HEK293 (cell line): ENCODE measurements around the gene NRROS.

Source experiments
- CTCF ChIP-seq: fragments of 450-650 bp; formaldehyde crosslinking; IDR thresholded peaks from 2 replicates; pipeline ENCODE4 v1.5.1; 2016; ENCODE audit warnings: missing biosample characterization, missing genetic modification characterization
- MEIS1 ChIP-seq: sonication (generic); formaldehyde crosslinking; IDR thresholded peaks from 2 replicates; pipeline ENCODE4 v1.8.1; 2022; ENCODE audit warnings: missing genetic modification reagents, mild to moderate bottlenecking, borderline replicate concordance
- PBX3 ChIP-seq: sonication (generic); formaldehyde crosslinking; IDR thresholded peaks from 2 replicates; pipeline ENCODE4 v1.8.1; 2022; ENCODE audit warnings: mild to moderate bottlenecking, moderate library complexity, missing genetic modification reagents
- SALL2 ChIP-seq: fragments of 450-650 bp; formaldehyde crosslinking; IDR thresholded peaks from 2 replicates; pipeline ENCODE4 v1.5.0; 2017; ENCODE audit warnings: missing biosample characterization, mild to moderate bottlenecking, missing genetic modification characterization, borderline replicate concordance
- SP2 ChIP-seq: fragments of 450-650 bp; formaldehyde crosslinking; IDR thresholded peaks from 2 replicates; pipeline ENCODE4 v1.5.1; 2016; ENCODE audit warnings: missing biosample characterization, missing genetic modification characterization
- YY1 ChIP-seq: fragments of 450-650 bp; formaldehyde crosslinking; IDR thresholded peaks from 2 replicates; pipeline ENCODE4 v1.5.1; 2018; ENCODE audit warnings: missing biosample characterization, missing genetic modification characterization
- ZBTB17 ChIP-seq: fragments of 450-650 bp; formaldehyde crosslinking; IDR thresholded peaks from 2 replicates; pipeline ENCODE4 v1.5.1; 2016; ENCODE audit warnings: missing biosample characterization, missing genetic modification characterization
- ZNF138 ChIP-seq: fragments of 450-650 bp; formaldehyde crosslinking; IDR thresholded peaks from 2 replicates; pipeline ENCODE4 v1.5.1; 2016; ENCODE audit warnings: missing biosample characterization, missing genetic modification characterization, borderline replicate concordance
- ZNF423 ChIP-seq: fragments of 450-650 bp; formaldehyde crosslinking; IDR thresholded peaks from 2 replicates; pipeline ENCODE4 v1.5.1; 2016; ENCODE audit warnings: missing biosample characterization, missing genetic modification characterization
- ZNF560 ChIP-seq: fragments of 450-650 bp; formaldehyde crosslinking; IDR thresholded peaks from 2 replicates; pipeline ENCODE4 v1.5.1; 2017; ENCODE audit warnings: missing biosample characterization, missing genetic modification characterization, borderline replicate concordance

- TF ChIP-seq MEIS1 (no peak), CTCF (tag by site-specific recombination) (no peak), PBX3 (no peak), ZNF138 (tag by site-specific recombination) (no peak), ZNF423 (tag by site-specific recombination) (no peak), YY1 (tag by site-specific recombination) (no peak), SALL2 (tag by site-specific recombination) (no peak), ZNF560 (tag by site-specific recombination) (no peak), SP2 (tag by site-specific recombination) (no peak), ZBTB17 (tag by site-specific recombination) (no peak)
Measured at GRCh38 chr3:196619223-196619622, 20.3 kb upstream of the NRROS start.
